GM10266 (cell line): ENCODE measurements around the gene ERCC6L.

Experiments
- DNase-seq: peaks from one replicate; pipeline ENCODE4 v3.0.0; 2012; ENCODE audit errors: extremely low spot score
- CTCF ChIP-seq: IDR thresholded peaks from 2 replicates; pipeline ENCODE4 v1.5.1; 2012; ENCODE audit warnings: mild to moderate bottlenecking, low read depth; ENCODE audit not compliant: control insufficient read depth, insufficient read depth; ENCODE audit errors: missing control alignments

Gene ERCC6L

GRCh38 chrX:72158773-72159172 lies 80.1 kb downstream of the ERCC6L start:
- no peak for TF ChIP-seq CTCF
- no peak for DNase-seq
